Brain microvascular endothelial cell (primary cell): ENCODE results near the gene C1orf115.

Source experiments
- DNase-seq: peaks from one replicate; pipeline ENCODE4 v3.0.0-alpha.2; 2020
- H3K27ac ChIP-seq: fragments of 250-450 bp; sonication (Bioruptor Pico); 2 replicates; pipeline ENCODE4 v1.5.1; 2020; ENCODE audit warnings: mild to moderate bottlenecking, moderate library complexity
- H3K27me3 ChIP-seq: fragments of 250-450 bp; sonication (Bioruptor Pico); replicated peaks from 2 replicates; pipeline ENCODE4 v1.5.1; 2020; ENCODE audit warnings: mild to moderate bottlenecking
- H3K36me3 ChIP-seq: fragments of 250-450 bp; sonication (Bioruptor Pico); replicated peaks from 2 replicates; pipeline ENCODE4 v1.5.1; 2020; ENCODE audit warnings: mild to moderate bottlenecking
- H3K4me3 ChIP-seq: 2 replicates; pipeline ENCODE4 v1.5.1; 2011; ENCODE audit warnings: low read depth, mild to moderate bottlenecking, control low read depth, low read length, moderate library complexity
- CTCF ChIP-seq: IDR thresholded peaks from 2 replicates; pipeline ENCODE4 v1.5.1; 2011; ENCODE audit warnings: low read depth, mild to moderate bottlenecking, moderate library complexity, low read length, control low read depth, inconsistent platforms; ENCODE audit errors: missing control alignments
- in situ Hi-C: cut with HindIII; loops from 2 replicates; pipeline ENCODE4 v1.10.0; 2017; ENCODE audit warnings: low sequenced_read_pairs, low pct_ligation_motif_present

Gene C1orf115

GRCh38 chr1:220696226-220696862, 6.2 kb downstream of the C1orf115 start:
- no peak overlapping the region for H3K27ac ChIP-seq
- H3K27me3 ChIP-seq, result no peaks in the 10 kb centered on the region
- no peak for DNase-seq
- in situ Hi-C loops, result no loop called here
- H3K36me3 ChIP-seq, result no peaks in the 10 kb centered on the region
- no peak for TF ChIP-seq CTCF
- H3K4me3 ChIP-seq, result no peak overlapping the region

- in situ Hi-C loops, result no loop called here
- Histone ChIP-seq H3K36me3 (no peaks in the 10 kb centered on the region), H3K27me3 (no peaks in the 10 kb centered on the region), H3K27ac (no peak overlapping the region), H3K4me3 (no peak overlapping the region)
- peak; percentile 18 for DNase-seq
- no peak for TF ChIP-seq CTCF
Observed at GRCh38 chr1:220696863-220697231, 6.7 kb downstream of the C1orf115 start.

GRCh38 chr1:220697326-220697725, 7.2 kb downstream of the C1orf115 start:
- in situ Hi-C loops, result no loop called here
- no peak for DNase-seq
- H3K27ac ChIP-seq, result no peak overlapping the region
- H3K4me3 ChIP-seq, result no peak overlapping the region
- no peaks in the 10 kb centered on the region for H3K36me3 ChIP-seq
- H3K27me3 ChIP-seq, result no peaks in the 10 kb centered on the region
- TF ChIP-seq CTCF, result no peak

GRCh38 chr1:220698607-220699016, 8.4 kb downstream of the C1orf115 start:
- TF ChIP-seq CTCF, result no peak
- in situ Hi-C loops, result no loop called here
- Histone ChIP-seq H3K4me3 (no peak overlapping the region), H3K36me3 (no peaks in the 10 kb centered on the region), H3K27ac (no peak overlapping the region), H3K27me3 (no peaks in the 10 kb centered on the region)
- no peak for DNase-seq

- no peak for DNase-seq
- no peak for TF ChIP-seq CTCF
- Histone ChIP-seq H3K36me3 (no peaks in the 10 kb centered on the region), H3K4me3 (no peak overlapping the region), H3K27ac (no peak overlapping the region), H3K27me3 (no peaks in the 10 kb centered on the region)
- in situ Hi-C loops, result no loop called here
Observed at GRCh38 chr1:220699044-220699443, 8.9 kb downstream of the C1orf115 start.

GRCh38 chr1:220700556-220701179, 10.5 kb downstream of the C1orf115 start:
- H3K27me3 ChIP-seq, result no peaks in the 10 kb centered on the region
- no peak overlapping the region for H3K4me3 ChIP-seq
- no peaks in the 10 kb centered on the region for H3K36me3 ChIP-seq
- no peak for DNase-seq
- no peak overlapping the region for H3K27ac ChIP-seq
- TF ChIP-seq CTCF, result no peak
- in situ Hi-C loops, result no loop called here
